Left ventricle myocardium inferior (tissue), 1 donor: ENCODE results near the gene SNX8. TPM values are rescaled to one million over a fixed set of nuclear protein-coding genes. Genes with fewer than 3 reads are reported as not detected.

ENCODE experiments used
- DNase-seq: peaks from one replicate; pipeline ENCODE4 v3.0.0-alpha.2; 2020
- H3K27ac ChIP-seq: fragments of 200-600 bp; replicated peaks from 2 replicates; pipeline ENCODE4 v1.8.0; 2021
- H3K27me3 ChIP-seq: fragments of 200-600 bp; 2 replicates; pipeline ENCODE4 v1.8.0; 2021; ENCODE audit warnings: low read depth
- H3K36me3 ChIP-seq: fragments of 200-600 bp; 2 replicates; pipeline ENCODE4 v1.8.0; 2021
- H3K4me1 ChIP-seq: fragments of 200-600 bp; 2 replicates; pipeline ENCODE4 v1.8.0; 2021
- H3K4me3 ChIP-seq: fragments of 200-600 bp; 2 replicates; pipeline ENCODE4 v1.8.0; 2021; ENCODE audit warnings: mild to moderate bottlenecking, moderate library complexity
- H3K9me3 ChIP-seq: fragments of 200-600 bp; replicated peaks from 2 replicates; pipeline ENCODE4 v1.8.0; 2021
- CTCF ChIP-seq: fragments of 200-600 bp; IDR thresholded peaks from 2 replicates; pipeline ENCODE4 v1.8.0; 2021; ENCODE audit warnings: antibody characterized with exemption, mild to moderate bottlenecking, borderline replicate concordance
- intact Hi-C: fragments of 100-400 bp; cut with micrococcal nuclease; formaldehyde crosslinking; loops from one replicate; pipeline ENCODE4 v1.11.0; 2022
- total RNA-seq: library from RNA; stranded (reverse); fragmentation: NEBNext Ultra II Directional; extraction: Animal tissue kit (Norgen Biotek cat#: 25700); gene quantifications from one replicate; pipeline ENCODE4 v1.2.1, GENCODE V29; 2021
- donor health status: DM: no; HTN: yes; CAD: no; lungs with severe emphysema.

The SNX8 gene
- total RNA-seq, 1 donor from 2014 or later, result 16.8 TPM

- H3K4me1 ChIP-seq, result peaks cover 19% of the 10 kb centered on the region
- H3K27me3 ChIP-seq, result no peaks in the 10 kb centered on the region
- H3K4me3 ChIP-seq, result no peak overlapping the region
- no peak overlapping the region for H3K27ac ChIP-seq
- peaks cover 86% of the 10 kb centered on the region for H3K36me3 ChIP-seq
- no peaks in the 10 kb centered on the region for H3K9me3 ChIP-seq
- no peak for DNase-seq
- intact Hi-C loops, result no loop called here
- no peak for TF ChIP-seq CTCF
Measured at GRCh38 chr7:2220030-2220429, 94.2 kb downstream of the SNX8 start.

GRCh38 chr7:2219606-2220005 lies 94.6 kb downstream of the SNX8 start:
- peaks cover 85% of the 10 kb centered on the region for H3K36me3 ChIP-seq
- TF ChIP-seq CTCF, result no peak
- peaks cover 19% of the 10 kb centered on the region for H3K4me1 ChIP-seq
- no peak overlapping the region for H3K4me3 ChIP-seq
- no peak for DNase-seq
- no peaks in the 10 kb centered on the region for H3K27me3 ChIP-seq
- H3K27ac ChIP-seq, result no peak overlapping the region
- H3K9me3 ChIP-seq, result no peaks in the 10 kb centered on the region
- intact Hi-C loops, result no loop called here

- Histone ChIP-seq H3K4me3 (no peak overlapping the region), H3K9me3 (no peaks in the 10 kb centered on the region), H3K36me3 (peaks cover 82% of the 10 kb centered on the region), H3K4me1 (peaks cover 20% of the 10 kb centered on the region), H3K27me3 (no peaks in the 10 kb centered on the region), H3K27ac (no peak overlapping the region)
- intact Hi-C loops, result no loop called here
- no peak for TF ChIP-seq CTCF
- no peak for DNase-seq
Measured at GRCh38 chr7:2219136-2219535, 95.1 kb downstream of the SNX8 start.

- Histone ChIP-seq H3K9me3 (no peaks in the 10 kb centered on the region), H3K27me3 (no peaks in the 10 kb centered on the region), H3K36me3 (peaks cover 75% of the 10 kb centered on the region), H3K4me1 (peaks cover 24% of the 10 kb centered on the region), H3K27ac (no peak overlapping the region), H3K4me3 (no peak overlapping the region)
- intact Hi-C loops, result no loop called here
- no peak for TF ChIP-seq CTCF
- DNase-seq, result no peak
Measured at GRCh38 chr7:2218444-2218785, 95.8 kb downstream of the SNX8 start.

GRCh38 chr7:2217716-2218443 lies 96.4 kb downstream of the SNX8 start:
- no peaks in the 10 kb centered on the region for H3K27me3 ChIP-seq
- H3K4me1 ChIP-seq, result peaks cover 30% of the 10 kb centered on the region
- intact Hi-C loops, result no loop called here
- no peaks in the 10 kb centered on the region for H3K9me3 ChIP-seq
- no peak overlapping the region for H3K4me3 ChIP-seq
- DNase-seq, result no peak
- no peak for TF ChIP-seq CTCF
- H3K27ac ChIP-seq, result no peak overlapping the region
- peaks cover 78% of the 10 kb centered on the region for H3K36me3 ChIP-seq
